HG02973 (cell line): ENCODE data around the gene TMEM187.

Source experiments
- ATAC-seq: cut with Tn5 transposase; IDR thresholded peaks from one replicate; pipeline ENCODE4 v1.9.1; 2021; ENCODE audit warnings: moderate library complexity; ENCODE audit not compliant: unreplicated experiment

The TMEM187 gene, protein sequence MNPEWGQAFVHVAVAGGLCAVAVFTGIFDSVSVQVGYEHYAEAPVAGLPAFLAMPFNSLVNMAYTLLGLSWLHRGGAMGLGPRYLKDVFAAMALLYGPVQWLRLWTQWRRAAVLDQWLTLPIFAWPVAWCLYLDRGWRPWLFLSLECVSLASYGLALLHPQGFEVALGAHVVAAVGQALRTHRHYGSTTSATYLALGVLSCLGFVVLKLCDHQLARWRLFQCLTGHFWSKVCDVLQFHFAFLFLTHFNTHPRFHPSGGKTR

DNA sequence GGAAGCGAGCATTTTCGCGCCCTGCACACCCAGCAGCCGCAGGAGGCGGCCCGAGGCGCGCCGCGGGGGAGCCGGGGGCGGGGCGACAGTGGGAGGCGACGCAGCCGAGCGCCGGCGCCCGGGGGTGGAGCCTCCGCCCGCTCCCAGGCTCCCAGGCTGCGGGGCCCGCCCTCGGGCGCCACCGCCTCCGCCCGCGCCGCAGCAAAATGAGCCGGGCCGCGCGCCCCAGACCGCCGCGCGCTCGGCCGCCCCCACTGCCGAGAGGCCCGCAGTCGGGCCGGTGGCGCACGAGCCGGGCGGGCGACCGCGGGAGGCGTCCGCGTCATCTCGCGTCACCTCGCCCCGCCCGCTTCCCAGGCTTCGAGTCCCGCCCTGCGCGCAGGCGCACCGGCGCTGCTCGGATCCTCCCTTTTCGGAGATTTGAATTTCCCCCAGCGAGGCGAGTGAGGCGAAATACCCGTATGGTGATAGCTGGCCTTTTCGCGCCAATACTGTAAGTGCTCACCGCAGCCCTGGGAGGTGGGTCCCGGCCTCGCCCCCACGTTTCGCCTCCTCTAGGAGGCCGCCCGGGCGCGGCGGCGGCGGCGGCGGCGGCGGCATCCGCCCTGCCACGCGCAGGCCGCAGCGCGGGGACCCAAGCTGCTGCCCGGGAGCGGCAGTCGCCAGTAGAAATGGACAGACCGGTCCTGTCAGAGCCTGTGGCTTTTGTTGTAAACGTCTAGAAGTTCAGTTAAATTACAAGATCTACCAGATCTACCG is at the start of gene TMEM187:
Gene TMEM187, plus strand, starts transcription at position 387 of the 759 bp plus-strand sequence. CDS start 9,309 bp downstream, outside the sequence.
- peak; percentile 44 for ATAC-seq

DNA sequence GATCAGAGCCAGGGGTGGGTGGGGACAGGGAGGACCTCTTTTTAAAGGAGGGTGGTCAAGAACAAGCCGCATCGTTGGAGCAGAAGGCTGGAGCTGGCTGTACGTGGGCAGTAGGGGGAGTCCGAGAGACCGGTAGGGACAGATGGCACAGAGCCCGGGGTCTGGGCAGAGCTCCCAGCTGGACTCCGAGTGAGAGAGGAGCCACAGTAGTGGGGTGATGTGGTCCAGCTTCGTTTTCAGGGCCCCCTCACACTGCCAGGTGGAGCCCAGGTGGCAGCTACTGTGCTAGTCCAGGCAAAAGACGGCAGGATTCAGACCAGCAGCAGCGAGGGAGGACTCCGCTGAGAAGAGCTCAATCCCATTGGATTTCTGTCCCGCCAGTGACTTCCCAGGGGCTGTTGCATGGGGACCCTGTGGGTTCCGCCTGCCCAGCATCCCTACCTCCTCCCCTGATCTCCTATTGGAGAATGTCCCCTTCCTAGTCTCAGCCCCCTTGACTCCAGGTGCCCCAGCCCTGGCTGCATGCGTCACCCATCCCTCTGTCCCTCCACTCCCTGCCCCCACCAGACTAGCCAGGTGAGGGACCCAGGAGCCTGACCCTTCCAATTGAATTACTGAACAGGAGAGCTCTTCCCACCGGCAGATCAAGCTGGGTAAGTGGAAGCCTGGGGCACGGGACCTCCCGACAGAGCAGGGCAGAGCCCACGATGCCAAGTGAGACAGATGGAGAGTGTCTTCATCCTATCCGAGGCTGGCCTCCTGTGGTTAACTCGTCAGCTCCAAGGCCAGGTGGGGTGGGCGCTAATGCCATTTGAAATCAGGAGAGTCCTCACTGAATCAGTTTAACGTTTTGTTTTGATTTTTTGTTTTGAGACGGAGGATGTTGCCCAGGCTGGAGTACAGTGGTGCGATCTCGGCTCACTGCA is 49.4 kb upstream of the TMEM187 start:
- no peak for ATAC-seq

DNA sequence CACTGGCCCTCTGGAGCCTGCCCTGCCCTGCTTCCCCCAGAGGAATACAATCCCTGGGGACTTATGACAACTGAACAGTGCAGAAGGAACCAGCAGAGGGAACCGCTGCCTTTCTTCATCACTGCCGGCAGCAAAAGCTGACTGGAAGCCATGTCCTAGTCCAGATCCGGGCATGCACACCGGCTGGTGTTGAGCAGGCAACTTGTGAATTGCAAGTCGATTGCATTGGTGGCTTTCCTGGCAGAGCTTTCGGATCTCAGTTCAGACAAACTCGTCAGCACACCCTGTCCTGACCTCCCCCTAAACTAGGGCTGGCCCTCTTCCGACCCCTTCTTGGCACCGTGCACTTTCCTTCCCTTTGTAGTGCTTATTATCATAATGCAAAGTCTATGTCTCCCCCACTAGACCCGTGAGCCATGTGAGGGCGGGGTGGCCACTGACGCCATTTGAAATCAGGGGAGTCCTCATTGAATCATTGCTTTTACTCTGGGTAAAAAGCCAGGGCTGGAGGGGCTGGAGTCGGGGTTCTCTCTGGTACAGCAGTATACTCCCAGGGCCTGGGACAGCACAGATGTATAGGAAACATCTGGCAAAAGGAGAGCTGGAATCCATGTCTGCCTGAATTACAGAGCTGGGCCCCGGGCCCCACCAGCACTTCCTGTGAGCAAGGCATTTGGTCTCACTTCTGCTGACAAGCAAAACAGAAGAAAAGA is 48.2 kb upstream of the TMEM187 start:
- no peak for ATAC-seq

DNA sequence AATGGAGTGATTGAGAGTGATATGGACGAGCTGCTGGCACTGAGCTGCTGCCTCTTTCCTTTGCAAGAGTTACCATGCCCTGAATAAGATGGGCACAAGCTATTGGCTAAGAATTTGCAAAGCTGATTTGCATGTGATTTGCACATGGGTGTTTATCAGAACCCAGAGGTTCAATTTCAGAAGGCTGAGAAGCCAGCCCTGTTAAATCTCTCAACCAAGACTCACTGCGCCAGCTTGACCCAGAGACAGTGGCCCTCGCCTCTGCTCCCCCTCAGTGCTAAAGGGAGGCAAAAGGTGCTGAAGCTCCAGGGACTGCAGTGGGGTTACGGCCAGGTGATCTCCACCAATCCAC is 47.2 kb upstream of the TMEM187 start:
- no peak for ATAC-seq

DNA sequence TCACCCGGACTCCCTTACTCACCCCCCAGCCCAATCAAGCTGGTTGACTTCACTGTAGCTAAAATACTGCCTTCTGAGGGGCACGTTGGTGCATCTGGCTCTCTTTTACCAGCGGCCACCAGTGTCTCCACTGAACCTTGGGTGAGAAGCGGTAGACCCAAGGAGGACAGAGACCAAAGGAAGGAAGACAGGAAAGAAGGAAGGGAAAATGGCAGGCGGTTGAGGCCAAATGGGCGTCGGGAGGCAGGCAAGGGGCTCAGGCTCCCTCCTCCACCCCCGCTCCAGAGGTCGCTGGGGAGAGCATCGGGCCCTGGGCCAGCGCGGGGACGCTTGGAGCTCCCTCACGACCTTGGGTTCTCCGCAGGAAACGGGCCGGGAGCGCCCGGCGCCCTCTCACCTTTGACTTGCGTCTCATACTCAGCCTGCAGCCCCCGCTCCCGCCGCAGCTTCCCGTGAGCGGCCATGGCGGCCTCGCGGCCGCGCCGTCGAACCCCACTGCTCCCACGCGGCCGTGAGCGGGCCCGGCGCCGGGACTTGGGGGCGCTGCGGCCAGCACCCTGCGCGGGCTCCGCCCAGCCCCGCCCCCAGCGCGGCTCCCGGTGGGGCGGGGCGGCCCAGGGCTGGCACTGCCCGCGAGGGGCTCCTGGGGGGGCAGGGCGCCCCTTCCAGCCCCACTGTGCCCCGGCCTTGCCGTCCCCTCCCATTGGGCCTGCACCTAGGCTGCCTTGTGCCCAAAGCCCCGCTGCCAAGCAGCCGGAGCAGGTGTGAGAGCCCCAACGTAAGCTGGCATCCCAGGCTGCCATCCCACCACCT is 46.6 kb upstream of the TMEM187 start, which contains the start of gene ARHGAP4:
Gene ARHGAP4, minus strand, starts transcription at position 526 of the 813 bp plus-strand sequence. Its CDS starts 62 bp downstream, at position 464.
- ATAC-seq, result no peak

DNA sequence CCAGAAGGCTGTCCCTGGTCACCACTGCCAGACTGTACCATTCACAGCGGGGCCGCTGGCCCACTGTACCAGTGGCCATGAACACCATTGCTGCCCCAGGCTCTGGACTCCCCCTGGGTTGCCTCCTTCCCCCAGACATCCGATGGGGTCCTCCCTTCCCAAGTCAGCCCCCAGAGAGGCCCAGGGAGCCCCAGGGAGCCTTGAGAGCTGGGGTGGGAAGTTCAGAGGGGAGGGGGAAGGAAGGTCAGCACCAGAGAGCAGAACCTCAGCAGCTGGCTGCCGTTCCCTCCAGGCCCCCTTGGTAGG is 46.0 kb upstream of the TMEM187 start:
- ATAC-seq, result no peak

DNA sequence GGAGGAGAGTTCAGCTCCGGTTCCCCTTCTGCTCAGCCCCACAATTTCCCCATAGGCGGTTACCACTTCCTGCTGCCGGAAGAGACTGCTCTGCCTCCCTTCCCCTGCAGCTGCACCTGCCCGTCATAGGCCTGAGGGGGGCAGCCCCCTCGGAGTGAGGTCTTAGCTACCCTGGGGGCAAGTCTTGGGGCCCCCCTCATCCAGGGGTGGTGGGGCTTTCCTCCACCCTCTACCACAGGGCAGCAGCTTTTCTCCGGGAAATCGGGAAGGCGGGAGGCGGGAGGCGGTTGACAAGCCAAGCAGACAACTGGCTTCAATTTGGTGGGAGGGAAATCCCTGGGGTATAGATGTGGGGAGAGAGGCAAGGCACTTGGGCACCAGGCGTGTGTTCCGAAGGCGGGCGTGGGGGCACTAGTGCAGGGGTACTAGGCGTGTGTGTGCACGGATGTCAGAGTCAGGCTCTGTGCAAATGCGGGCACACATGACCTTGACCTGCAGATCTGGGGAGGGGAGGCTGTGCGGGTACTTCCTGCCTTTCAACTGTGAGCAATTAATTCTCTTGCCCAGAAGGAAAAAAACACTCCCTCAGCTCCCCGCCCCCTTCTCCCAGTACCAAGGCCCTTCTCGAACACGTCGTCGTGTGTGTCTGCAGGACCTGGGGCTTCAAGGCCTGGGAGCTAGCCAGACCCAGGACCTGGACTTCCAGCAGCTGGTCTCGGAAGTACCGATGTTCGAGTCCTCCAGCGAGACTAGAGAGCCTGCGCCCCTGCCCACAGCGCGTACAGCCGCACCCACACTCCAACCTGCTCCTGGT is 45.5 kb upstream of the TMEM187 start:
- peak; percentile 37 for ATAC-seq

DNA sequence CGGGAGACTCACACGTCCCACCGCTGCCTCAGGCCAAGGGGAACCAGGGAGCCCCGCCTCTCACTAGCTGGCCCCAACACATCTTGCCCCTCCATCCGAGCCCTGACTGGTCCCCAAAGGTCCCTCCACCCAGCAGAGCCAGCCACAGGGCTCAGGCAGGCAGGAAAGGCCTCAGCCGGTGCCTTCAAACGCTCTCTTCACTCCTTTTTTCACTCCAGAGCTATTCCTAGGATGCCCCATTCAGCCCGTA is 45.0 kb upstream of the TMEM187 start:
- ATAC-seq, result no peak

DNA sequence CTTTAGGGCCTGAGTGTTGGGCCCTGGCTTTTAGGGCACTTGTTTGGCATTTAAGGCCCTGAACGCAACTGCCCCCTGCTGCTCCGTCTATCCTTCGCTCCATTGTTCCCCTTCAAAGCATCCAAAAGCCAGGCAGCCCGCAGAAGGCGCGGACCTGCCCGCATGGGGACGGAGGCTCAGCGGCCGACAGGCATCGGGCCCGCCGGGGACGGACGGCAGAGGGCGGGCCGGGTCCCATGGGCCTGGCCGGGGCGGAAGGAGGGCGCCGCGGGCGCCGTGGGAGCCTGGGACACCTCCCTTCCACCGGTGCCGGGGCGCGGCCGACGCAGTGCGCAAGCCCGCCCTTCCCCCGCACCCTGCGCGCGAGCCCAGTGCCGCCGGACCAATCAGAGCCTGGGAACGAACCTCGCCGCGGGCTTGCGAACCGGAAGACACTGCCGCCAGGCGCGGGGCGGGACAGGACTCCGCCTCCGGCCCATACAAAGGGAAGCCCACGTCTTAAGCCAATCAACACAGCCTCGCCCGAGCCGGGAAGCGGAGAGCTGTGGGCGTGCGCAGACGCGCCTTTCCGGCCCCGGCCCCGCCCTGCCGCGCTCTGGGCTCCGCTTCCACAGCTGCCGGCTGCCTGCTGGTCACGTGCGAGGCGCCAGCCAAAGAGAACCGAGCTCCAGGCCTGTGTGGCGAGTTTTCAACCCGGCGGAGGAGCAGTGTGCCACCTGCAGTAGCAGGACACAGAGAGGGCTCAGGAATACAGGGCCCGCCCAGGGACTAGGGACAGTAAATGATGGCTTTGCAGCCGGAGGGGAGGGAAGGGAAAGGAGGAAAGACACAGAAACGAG is 44.4 kb upstream of the TMEM187 start:
- peak; percentile 60 for ATAC-seq

DNA sequence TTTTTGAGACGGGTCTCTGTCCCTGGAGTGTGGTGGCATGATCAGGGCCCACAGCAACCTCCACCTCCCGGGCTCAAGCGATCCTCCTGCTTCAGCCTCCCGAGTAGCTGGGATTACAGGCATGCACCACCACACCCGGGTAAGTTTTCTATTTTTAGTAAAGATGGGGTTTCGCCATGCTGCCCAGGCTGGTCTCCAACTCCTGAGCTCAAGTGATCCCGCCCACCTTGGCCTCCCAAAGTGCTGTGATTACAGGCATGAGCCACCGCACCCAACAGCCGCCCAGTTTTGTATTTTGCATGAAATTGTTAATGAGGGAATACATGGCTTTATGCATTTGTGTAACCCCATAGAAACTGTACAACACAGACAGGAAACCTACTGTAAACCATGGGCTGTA is 43.7 kb upstream of the TMEM187 start:
- no peak for ATAC-seq

DNA sequence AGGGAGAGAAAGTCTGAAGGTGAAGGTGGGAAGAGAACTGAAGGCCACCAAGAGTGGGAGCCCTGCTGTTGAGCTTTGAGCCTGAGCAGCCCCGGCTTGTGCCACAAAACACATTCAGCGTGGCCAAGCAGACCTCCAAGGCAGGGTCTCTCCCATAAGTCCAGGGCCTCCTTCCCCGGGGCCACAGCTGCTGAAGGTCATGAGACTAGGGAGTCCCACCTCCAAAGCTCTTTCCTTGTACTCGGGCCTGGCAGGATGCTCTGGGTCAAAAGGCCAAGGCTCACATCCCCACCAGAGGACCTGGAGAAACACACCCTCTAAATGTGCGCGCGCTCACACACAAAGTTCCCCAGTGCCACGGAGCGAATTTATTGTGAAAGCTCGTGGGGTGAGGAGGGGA is 43.0 kb upstream of the TMEM187 start:
- no peak for ATAC-seq

DNA sequence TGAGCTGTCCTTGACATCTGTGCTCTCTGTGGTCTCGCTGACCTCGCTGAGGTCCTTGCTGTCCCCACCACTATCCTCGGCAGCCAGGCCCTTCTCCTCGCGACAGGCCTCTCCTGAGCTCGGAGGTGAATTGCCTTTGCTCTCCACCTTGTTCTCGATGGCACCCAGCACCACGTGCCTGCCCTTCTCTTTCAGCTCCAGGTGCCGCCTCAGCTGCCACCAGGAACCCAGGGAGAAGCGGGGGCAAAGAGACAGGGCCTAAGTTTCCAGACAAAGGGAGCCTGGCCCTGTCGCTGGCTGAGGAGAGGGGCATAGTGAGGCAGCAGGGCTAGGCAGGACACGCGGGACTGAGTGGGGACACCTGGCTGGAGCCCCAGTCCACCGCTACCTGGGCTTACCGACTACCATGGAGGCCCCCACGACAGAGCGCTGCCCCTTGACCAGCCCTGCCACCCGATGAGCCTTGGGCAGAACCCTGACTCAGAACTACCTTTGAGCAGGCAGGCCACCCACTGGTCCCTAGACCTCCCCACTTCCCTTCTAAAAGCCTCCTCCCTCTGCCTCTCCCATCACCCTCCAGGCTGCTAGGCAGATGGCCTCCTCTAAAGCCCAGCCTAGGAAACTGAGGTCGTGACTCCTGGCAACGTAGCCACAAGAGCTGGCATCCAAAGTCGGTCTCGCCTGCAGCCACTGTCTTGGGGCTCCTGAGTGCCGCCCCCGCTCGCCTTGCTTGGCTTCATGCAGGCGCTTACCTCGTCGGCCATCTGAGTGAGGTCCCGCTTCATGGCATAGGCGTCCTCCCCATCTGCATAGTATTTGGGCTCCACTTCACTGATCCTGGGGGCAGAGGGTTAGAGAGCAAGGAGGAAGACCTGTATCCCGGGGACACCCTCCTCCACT is 42.3 kb upstream of the TMEM187 start:
- no peak for ATAC-seq

DNA sequence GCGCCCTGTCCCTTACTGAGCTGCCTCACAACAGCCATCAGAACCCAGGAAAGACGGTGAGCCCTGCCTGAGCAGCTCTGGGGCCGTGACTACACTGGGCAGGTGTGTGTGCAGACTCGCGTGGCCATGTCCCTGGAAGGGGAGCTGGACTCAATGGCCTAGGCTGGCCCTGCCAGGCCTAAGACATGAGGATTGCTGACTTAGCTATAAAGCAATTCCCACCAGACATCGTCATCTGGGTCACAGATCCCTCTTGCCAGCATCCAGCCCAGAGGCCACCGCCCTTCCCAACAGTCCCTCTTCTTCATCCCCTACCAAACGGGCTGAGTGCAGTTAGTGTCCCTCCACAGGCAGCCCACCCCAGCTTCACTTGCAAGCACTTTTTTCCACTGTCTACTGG is 41.4 kb upstream of the TMEM187 start:
- no peak for ATAC-seq

DNA sequence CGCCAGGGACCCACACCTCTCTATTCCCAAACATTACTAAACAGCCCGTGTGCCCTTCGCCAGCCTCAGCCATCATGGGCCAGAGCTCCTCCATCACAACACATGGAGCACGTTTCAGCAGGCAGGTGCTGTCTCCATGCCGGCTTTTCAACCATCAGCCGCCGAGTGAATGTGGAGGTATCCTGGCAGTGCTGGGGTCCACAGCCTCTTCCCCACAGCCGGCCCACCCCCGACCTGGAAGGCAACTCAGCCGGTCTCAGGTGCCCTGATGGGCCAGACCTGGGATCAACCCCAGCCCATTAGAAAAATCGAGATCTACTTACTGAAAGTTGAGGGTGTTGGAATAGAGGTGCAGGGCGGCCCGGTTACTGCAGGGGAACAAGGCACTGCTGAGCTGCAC is 40.8 kb upstream of the TMEM187 start:
- ATAC-seq, result no peak

DNA sequence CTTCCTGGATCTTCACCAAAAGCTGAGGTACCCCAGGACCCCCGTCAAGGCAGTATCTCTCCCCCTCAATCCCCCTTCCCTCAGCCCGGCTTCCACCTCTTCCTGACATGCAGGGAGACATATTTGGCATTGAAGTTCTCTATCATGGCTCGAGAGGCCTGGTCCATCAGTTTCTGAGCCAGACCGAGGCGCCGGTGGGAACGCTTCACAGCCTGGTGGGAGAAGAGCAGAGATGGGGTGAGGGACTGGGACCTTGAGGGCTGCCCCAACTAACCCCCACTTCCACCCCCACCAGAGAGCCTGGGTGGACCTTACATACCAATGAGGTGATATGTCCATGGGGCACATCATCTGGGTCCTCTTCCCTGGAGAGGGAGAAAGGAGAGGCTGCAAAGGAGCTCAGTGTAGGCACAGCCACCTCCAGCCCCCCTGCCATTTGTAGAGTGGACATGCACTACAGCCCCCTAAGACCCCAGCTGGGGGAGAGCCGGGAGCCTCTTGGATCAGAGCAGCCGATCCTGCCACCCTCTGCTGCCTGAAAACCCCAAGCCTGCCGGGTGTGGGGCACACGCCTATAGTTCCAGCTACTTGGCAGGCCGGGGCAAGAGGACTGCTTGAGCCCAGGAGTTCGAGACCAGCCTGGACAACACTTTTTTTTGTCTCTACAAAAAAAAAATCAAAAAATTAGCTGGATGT is 40.2 kb upstream of the TMEM187 start:
- ATAC-seq, result no peak

DNA sequence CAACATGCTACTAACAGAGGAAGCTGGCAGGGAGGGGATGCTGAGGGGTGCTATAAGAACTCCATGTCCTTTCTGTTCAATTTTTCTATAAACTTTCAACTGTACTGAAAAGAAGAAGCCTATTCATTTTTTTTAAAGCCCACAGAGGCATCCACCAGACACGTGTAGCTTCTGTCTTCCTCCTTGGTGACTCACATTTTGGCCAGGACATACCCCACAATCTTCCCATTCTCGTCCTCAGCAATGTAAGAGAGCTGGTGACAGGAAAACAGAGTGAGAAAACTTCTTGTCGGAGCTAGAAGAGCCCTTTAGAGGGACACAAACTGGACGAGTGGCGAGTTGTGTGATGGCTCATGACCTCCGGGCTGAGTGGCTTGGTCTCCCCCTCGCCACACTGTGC is 38.8 kb upstream of the TMEM187 start:
- ATAC-seq, result no peak

DNA sequence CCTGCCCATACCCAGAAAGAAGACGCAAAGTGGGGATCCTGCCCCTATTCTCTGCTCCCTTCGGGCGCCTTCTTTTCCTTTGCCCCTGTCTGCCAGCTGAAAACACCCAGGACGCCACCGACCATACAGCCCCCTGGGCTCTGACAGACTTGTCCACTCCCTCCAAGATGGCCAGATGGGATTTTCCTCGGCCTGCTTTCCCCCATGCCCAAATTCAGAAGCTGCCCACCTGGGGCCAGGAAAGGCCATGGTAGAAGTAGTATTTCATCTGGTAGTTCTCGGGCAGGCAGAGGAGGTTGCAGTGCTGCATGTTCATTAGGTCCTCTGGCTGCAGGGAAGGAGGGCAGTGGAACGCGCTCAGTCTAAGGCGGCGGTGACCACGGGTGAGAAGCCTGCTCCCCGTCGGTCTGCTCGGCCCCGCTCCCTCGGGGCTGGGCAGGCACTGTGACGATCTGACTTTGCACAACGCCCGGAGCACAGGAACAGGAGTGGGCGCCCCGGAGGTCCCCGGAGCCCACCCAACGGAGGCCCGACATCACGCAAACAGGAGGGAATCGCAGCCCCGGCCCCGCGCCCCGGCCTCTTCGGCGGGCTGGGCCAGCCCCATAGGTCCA is 38.3 kb upstream of the TMEM187 start:
- peak; percentile 14 for ATAC-seq
